ENCODE data around the gene SMG6. TPM values are rescaled to one million over a fixed set of nuclear protein-coding genes. Genes with fewer than 3 reads are reported as not detected.

Gene SMG6
- total and polyA plus RNA-seq, 2 of the 13 experiments (the other 11 are each of a cell fraction or from before 2014, with no cell fraction given), result 4.6 to 14.6 TPM

DNA sequence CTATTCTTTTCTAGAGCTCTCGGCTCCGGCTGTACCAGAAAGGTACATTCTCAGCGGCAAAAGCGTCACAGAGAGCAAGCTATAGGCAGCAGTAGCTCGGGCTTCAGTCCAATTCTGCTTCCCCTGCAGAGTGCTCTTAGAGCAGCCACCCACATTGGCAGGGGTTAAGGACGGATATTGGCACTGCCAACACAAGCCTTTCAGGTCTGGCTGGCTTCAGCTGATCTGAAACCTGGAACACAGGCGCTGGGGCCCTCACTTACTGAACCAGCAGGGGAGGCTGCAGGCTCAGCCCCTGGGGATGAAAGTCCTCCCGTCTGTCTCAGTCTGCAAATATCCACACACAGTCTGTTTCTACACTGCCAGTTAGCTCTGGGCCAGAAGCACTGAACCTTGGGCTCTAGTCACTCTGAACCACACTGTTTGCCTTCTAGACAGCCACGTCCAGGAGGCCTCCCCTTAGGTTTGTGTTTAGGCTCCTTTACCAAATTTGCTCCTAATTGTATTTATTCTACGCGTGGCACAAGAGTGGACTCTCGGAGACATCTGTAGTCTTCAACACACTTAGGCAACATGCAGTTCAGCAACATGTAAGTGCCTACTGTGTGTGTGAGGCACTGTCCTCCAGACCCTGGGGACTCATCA is 208.6 kb downstream of the SMG6 start (continued):
- TF ChIP-seq ASH2L (IDR thresholded peaks at IDR 0.05; ENCODE audit: insufficient read length, low read depth, low read length) (peak; percentile 38), CENPT (CRISPR knock-in tag; IDR thresholded peaks at IDR 0.05; ENCODE audit: low read depth) (peak; percentile 36; the same call in 1 of the 2 replicates), ERF (CRISPR knock-in tag; IDR thresholded peaks at IDR 0.05) (peak; percentile 80), FOXA1 (IDR thresholded peaks at IDR 0.05) (no peak), FOXA1 (CRISPR knock-in tag; IDR thresholded peaks at IDR 0.05) (peak; percentile 68), RXRB (CRISPR knock-in tag; IDR thresholded peaks at IDR 0.05; ENCODE audit: borderline replicate concordance) (peak; percentile 71), KDM4B (CRISPR knock-in tag; IDR thresholded peaks at IDR 0.05) (0 out of 2 replicates have a peak, but pooled peaks have one; percentile 50), ZNF280D (CRISPR knock-in tag; IDR thresholded peaks at IDR 0.05) (peak; percentile 68; the same call in 1 of the 2 replicates), ZNF614 (CRISPR knock-in tag; IDR thresholded peaks at IDR 0.05; ENCODE audit: borderline replicate concordance) (peak; percentile 87; the same call in 1 of the 2 replicates), ZBTB39 (CRISPR knock-in tag; IDR thresholded peaks at IDR 0.05) (0 out of 2 replicates have a peak, but pooled peaks have one; percentile 19), ZNF768 (CRISPR knock-in tag; IDR thresholded peaks at IDR 0.05) (peak; percentile 57; the same call in 1 of the 2 replicates), ZNF792 (CRISPR knock-in tag; IDR thresholded peaks at IDR 0.05) (0 out of 2 replicates have a peak, but pooled peaks have one; percentile 61), SALL1 (CRISPR knock-in tag; IDR thresholded peaks at IDR 0.05) (peak; percentile 91), UBTF (CRISPR knock-in tag; IDR thresholded peaks at IDR 0.05) (peak; percentile 78), KAT8 (CRISPR knock-in tag; IDR thresholded peaks at IDR 0.05) (0 out of 2 replicates have a peak, but pooled peaks have one; percentile 52), ZNF616 (CRISPR knock-in tag; IDR thresholded peaks at IDR 0.05; ENCODE audit: low read depth) (no peak), ZNF460 (CRISPR knock-in tag; IDR thresholded peaks at IDR 0.05; ENCODE audit: borderline replicate concordance) (no peak; the same call in 1 of the 2 replicates)
- TF ChIP-seq, protein P1, sequence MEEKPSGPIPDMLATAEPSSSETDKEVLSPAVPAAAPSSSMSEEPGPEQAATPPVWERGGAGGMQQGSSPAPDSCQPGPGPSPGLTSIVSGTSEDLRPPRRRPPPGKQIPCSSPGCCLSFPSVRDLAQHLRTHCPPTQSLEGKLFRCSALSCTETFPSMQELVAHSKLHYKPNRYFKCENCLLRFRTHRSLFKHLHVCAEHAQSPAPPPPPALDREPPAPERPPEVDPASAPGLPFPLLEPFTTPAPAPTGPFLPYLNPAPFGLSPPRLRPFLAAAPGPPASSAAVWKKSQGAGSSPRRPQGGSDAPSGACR (CRISPR knock-in tag; IDR thresholded peaks at IDR 0.05), result peak; percentile 69; the same call in 1 of the 2 replicates
- TF ChIP-seq, protein P2, sequence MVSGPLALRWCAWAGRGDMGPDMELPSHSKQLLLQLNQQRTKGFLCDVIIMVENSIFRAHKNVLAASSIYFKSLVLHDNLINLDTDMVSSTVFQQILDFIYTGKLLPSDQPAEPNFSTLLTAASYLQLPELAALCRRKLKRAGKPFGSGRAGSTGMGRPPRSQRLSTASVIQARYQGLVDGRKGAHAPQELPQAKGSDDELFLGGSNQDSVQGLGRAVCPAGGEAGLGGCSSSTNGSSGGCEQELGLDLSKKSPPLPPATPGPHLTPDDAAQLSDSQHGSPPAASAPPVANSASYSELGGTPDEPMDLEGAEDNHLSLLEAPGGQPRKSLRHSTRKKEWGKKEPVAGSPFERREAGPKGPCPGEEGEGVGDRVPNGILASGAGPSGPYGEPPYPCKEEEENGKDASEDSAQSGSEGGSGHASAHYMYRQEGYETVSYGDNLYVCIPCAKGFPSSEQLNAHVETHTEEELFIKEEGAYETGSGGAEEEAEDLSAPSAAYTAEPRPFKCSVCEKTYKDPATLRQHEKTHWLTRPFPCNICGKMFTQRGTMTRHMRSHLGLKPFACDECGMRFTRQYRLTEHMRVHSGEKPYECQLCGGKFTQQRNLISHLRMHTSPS (CRISPR knock-in tag; IDR thresholded peaks at IDR 0.05; ENCODE audit: low read depth), result 0 out of 2 replicates have a peak, but pooled peaks have one; percentile 42

Data from HepG2 (cell line).